Measurements from ENCODE around the gene MFAP5. TPM values are rescaled to one million over a fixed set of nuclear protein-coding genes. Genes with fewer than 3 reads are reported as not detected.

MFAP5 gene
- total and polyA plus RNA-seq, 5 donors: 13.5 to 49.4 (median 24.6) TPM

Other genes starting within 250 kb of the MFAP5 start
- gene CLEC6A, start 206.9 kb downstream of the MFAP5 start, total RNA-seq: not detected
- gene CLEC6A, start 206.9 kb downstream of the MFAP5 start, polyA plus RNA-seq: not detected
- under 1 TPM in 1 of 4 donors, not detected in 3; 0.26 TPM for gene CLEC4D, start 149.3 kb downstream of the MFAP5 start, total RNA-seq
- gene CLEC4D, start 149.3 kb downstream of the MFAP5 start, polyA plus RNA-seq: not detected
- 1 to 10 TPM in 3 of 4 donors, under 1 TPM in 1; 0.95 to 4.5 (median 2.1) TPM for gene CLEC4E, start 121.9 kb downstream of the MFAP5 start, total RNA-seq
- gene CLEC4E, start 121.9 kb downstream of the MFAP5 start, polyA plus RNA-seq: 1.9 TPM
- not detected for gene AICDA, start 50.0 kb downstream of the MFAP5 start, total RNA-seq
- not detected for gene AICDA, start 50.0 kb downstream of the MFAP5 start, polyA plus RNA-seq
- gene RIMKLB, start 35.2 kb upstream of the MFAP5 start, total RNA-seq: 10 to 100 TPM; 11.3 to 17.6 (median 15.3) TPM
- 12.0 TPM for gene RIMKLB, start 35.2 kb upstream of the MFAP5 start, polyA plus RNA-seq
- 1 to 10 TPM in 1 of 4 donors, under 1 TPM in 3; 0.25 to 1.1 (median 0.81) TPM for gene A2ML1, start 159.8 kb upstream of the MFAP5 start, total RNA-seq
- 0.38 TPM for gene A2ML1, start 159.8 kb upstream of the MFAP5 start, polyA plus RNA-seq

All from right cardiac atrium (tissue), 5 donors.